Thymus (tissue), 11 donors: ENCODE data around the gene HYKK. TPM values are rescaled to one million over a fixed set of nuclear protein-coding genes. Genes with fewer than 3 reads are reported as not detected.
A peak's percentile ranks its signal among the peaks of the same experiment; 100 is the strongest.
"Not testable (repeated sequence)": the region's sequence is repeated elsewhere in the genome, so short reads cannot be mapped to it uniquely, and the experiment has no call there.

ENCODE experiments used
- DNase-seq, 9 donors: peaks; one replicate each; pipeline ENCODE4 v3.0.0-alpha.2; 2013; ENCODE audit warnings: low spot score in 9 of 9, low read depth in 6 of 9, missing footprints in 1 of 9
- H3K27ac ChIP-seq, 2 donors: one replicate each; pipeline ENCODE4 v1.5.1; 2013; ENCODE audit warnings: control low read depth in 1 of 2, low read depth in 1 of 2, low read length in 1 of 2, mild to moderate bottlenecking in 1 of 2, moderate library complexity in 1 of 2
- H3K27me3 ChIP-seq, 2 donors: one replicate each; pipeline ENCODE4 v1.5.1; 2013; ENCODE audit warnings: low read length in 1 of 2; ENCODE audit not compliant: control insufficient read depth in 2 of 2, insufficient read depth in 1 of 2
- H3K36me3 ChIP-seq, 2 donors: one replicate each; pipeline ENCODE4 v1.5.1; 2013; ENCODE audit warnings: low read length in 1 of 2, mild to moderate bottlenecking in 1 of 2, moderate library complexity in 1 of 2; ENCODE audit not compliant: control insufficient read depth in 2 of 2, insufficient read depth in 2 of 2
- H3K4me1 ChIP-seq, 2 donors: one replicate each; pipeline ENCODE4 v1.5.1; 2013; ENCODE audit warnings: low read length in 2 of 2; ENCODE audit not compliant: control insufficient read depth in 2 of 2, insufficient read depth in 2 of 2
- H3K4me3 ChIP-seq, 2 donors: one replicate each; pipeline ENCODE4 v1.5.1; 2013; ENCODE audit warnings: low read length in 2 of 2, control low read depth in 1 of 2, mild to moderate bottlenecking in 1 of 2
- H3K9me3 ChIP-seq, 2 donors: one replicate each; pipeline ENCODE4 v1.5.1; 2013; ENCODE audit warnings: low read length in 1 of 2, mild to moderate bottlenecking in 1 of 2; ENCODE audit not compliant: control insufficient read depth in 2 of 2, insufficient read depth in 1 of 2
- WGBS: extraction: QIAGEN DNeasy Blood & Tissue Kit; methylation state at CpG from one replicate; pipeline ENCODE4 v1.1.7; 2013; 5-methylcytosine and 5-hydroxymethylcytosine counted together
- polyA plus RNA-seq: library from polyadenylated mRNA; stranded (reverse); fragments of 200-250 nt; gene quantifications from one replicate; pipeline ENCODE4 v1.2.3, GENCODE V29; 2013
- total RNA-seq: library from RNA; stranded (reverse); fragments of 120-200 nt; gene quantifications from one replicate; pipeline ENCODE4 v1.2.4, GENCODE V29; 2013
- donor health status: healthy.

Gene HYKK
- total and polyA plus RNA-seq, 2 donors: 2.2 to 5.3 TPM

GRCh38 chr15:78550194-78550593 lies 42.8 kb downstream of the HYKK start:
- H3K9me3 ChIP-seq: no peaks in the 10 kb centered on the region
- no peak for DNase-seq
- no peaks in the 10 kb centered on the region for H3K27me3 ChIP-seq
- no peak overlapping the region for H3K4me3 ChIP-seq
- H3K36me3 ChIP-seq: peaks cover 38 to 57% of the 10 kb centered on the region in 2 donors
- 95% methylated on average over 6 of the region's 6 CpGs for WGBS
- no peaks in the 10 kb centered on the region for H3K4me1 ChIP-seq
- no peak overlapping the region for H3K27ac ChIP-seq

DNA sequence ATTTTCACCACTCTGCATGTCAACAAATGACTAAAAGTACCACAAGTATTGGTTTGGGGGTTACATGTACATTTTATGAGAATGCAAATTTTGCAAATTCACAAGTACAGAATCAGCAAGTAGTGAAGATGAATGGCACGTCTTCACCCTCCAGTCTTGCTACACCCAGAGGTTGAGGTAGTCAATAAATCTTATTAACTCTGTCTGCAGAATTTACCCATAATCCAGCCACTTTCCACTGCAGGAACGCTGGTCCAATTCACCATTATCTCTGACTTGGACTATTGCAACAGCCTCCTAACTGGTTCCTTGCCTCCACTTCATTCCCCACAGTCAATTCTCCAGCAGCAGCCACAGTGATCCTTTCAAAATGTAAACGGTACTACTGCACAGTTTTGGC lies 43.4 kb downstream of the HYKK start:
- Histone ChIP-seq H3K9me3 (no peaks in the 10 kb centered on the region), H3K36me3 (peaks cover 34 to 51% of the 10 kb centered on the region in 2 donors), H3K4me1 (no peaks in the 10 kb centered on the region), H3K4me3 (no peak overlapping the region), H3K27ac (no peak overlapping the region), H3K27me3 (no peaks in the 10 kb centered on the region)
- no peak for DNase-seq
- 97% methylated on average over 3 of the region's 3 CpGs for WGBS

- no peak overlapping the region for H3K4me3 ChIP-seq
- H3K4me1 ChIP-seq: no peaks in the 10 kb centered on the region
- H3K9me3 ChIP-seq: no peaks in the 10 kb centered on the region
- H3K36me3 ChIP-seq: peaks cover 28 to 42% of the 10 kb centered on the region in 2 donors
- no peak overlapping the region for H3K27ac ChIP-seq
- WGBS: 93% methylated on average over 5 of the region's 5 CpGs
- no peaks in the 10 kb centered on the region for H3K27me3 ChIP-seq
- no peak for DNase-seq
Observed at GRCh38 chr15:78551902-78552301, 44.5 kb downstream of the HYKK start.

GRCh38 chr15:78552597-78552996 lies 45.2 kb downstream of the HYKK start:
- no peaks in the 10 kb centered on the region for H3K9me3 ChIP-seq
- H3K36me3 ChIP-seq: peaks cover 26 to 35% of the 10 kb centered on the region in 2 donors
- no peak overlapping the region for H3K4me3 ChIP-seq
- no peak for DNase-seq
- no peaks in the 10 kb centered on the region for H3K4me1 ChIP-seq
- no peaks in the 10 kb centered on the region for H3K27me3 ChIP-seq
- 96% methylated on average over 5 of the region's 5 CpGs for WGBS
- H3K27ac ChIP-seq: no peak overlapping the region

- H3K4me1 ChIP-seq, H3K9me3 ChIP-seq, H3K27me3 ChIP-seq, H3K4me3 ChIP-seq, H3K36me3 ChIP-seq, H3K27ac ChIP-seq, DNase-seq: not testable (repeated sequence)
- WGBS: 95% methylated on average over 10 of the region's 10 CpGs
Observed at GRCh38 chr15:78560201-78560600, 52.8 kb downstream of the HYKK start.

- Histone ChIP-seq H3K9me3 (no peaks in the 10 kb centered on the region), H3K27me3 (peaks cover 2 to 18% of the 10 kb centered on the region in 2 donors), H3K27ac (no peak overlapping the region), H3K4me3 (no peak overlapping the region), H3K36me3 (no peaks in the 10 kb centered on the region), H3K4me1 (peaks cover 15 to 16% of the 10 kb centered on the region in 2 donors)
- no peak for DNase-seq
- WGBS: 98% methylated on average over 5 of the region's 5 CpGs
Observed at GRCh38 chr15:78561490-78561889, 54.1 kb downstream of the HYKK start.

DNA sequence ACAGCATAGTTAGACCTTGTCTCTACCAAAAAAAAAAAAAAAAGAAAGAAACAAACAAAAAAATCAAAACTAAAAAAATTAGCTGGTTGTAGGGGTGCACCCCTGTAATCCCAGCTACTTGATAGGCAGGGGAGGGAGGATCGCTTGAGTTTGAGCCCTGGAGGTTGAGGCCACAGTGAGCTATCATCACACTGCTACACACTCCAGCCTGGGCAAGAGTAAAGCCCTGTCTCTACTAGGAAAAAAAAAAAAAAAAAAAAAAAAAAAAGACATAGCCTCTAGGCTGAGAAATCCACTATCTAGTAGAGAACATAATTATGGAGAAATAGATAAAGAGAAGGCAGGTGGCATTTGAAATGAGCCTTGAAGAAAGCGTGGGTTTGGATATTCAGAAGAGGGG lies 55.7 kb downstream of the HYKK start:
- H3K27me3 ChIP-seq: peaks cover 2 to 21% of the 10 kb centered on the region in 2 donors
- H3K4me3 ChIP-seq: no peak overlapping the region
- no peak overlapping the region for H3K27ac ChIP-seq
- H3K9me3 ChIP-seq: no peaks in the 10 kb centered on the region
- H3K36me3 ChIP-seq: no peaks in the 10 kb centered on the region
- no peak for DNase-seq
- WGBS: 97% methylated on average over 2 of the region's 2 CpGs
- H3K4me1 ChIP-seq: peaks cover 15 to 16% of the 10 kb centered on the region in 2 donors

DNA sequence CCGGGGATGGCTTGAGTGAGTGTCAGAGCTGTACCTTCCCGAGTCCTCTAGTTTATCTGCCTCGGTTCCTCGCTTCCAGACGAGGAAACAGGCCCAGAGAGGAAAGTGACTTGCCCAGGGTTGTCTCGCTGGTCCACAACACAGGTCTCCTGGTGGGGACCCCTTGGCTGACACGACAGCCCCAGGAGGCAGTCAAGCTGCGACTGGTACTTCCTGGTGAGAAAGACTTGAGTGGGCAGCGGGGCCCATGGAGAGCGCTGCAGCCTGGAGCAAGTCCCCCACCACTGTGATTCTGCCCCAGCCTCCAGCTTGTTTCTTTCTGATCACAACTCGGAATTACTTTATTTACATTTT lies 57.3 kb downstream of the HYKK start:
- 25% methylated on average over 11 of the region's 11 CpGs for WGBS
- no peak overlapping the region for H3K27ac ChIP-seq
- peaks cover 15 to 16% of the 10 kb centered on the region in 2 donors for H3K4me1 ChIP-seq
- H3K4me3 ChIP-seq: peak overlapping the region; percentile 46 to 67
- no peak for DNase-seq
- peaks cover 2 to 21% of the 10 kb centered on the region in 2 donors for H3K27me3 ChIP-seq
- no peaks in the 10 kb centered on the region for H3K36me3 ChIP-seq
- no peaks in the 10 kb centered on the region for H3K9me3 ChIP-seq

DNA sequence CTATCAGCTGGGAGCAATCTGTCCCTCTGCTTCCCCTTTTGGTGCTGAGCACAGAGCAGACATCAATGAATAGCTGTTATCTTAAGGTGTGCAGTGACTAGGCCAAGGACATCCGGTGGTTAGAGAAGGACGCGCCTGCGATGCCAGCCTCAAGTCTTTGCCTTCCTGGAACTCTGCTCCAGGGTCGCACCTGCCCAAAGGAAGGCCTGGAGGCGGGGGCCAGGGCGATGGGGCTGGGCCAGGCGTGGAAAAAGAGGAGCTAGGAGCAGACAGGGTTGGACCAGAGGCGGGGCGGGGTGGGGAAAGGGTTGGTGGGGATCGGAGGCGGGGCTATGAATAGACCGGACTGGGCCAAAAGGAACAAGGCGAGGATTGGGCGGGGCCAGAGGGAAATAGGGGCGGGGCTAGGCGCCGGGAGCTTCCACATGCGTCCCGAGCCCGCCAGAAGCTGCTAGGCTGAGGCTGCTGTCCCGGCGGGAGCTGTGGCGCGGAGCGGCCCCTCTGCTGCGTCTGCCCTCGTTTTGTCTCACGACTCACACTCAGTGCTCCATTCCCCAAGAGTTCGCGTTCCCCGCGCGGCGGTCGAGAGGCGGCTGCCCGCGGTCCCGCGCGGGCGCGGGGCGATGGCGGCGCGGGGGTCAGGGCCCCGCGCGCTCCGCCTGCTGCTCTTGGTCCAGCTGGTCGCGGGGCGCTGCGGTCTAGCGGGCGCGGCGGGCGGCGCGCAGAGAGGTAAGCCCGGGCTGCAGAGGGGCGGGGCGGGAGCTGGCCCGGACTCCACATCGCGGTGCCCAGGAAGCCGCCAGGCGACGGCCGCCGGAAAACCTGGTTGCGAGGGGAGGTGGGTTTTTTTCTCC lies 57.9 kb downstream of the HYKK start, which contains the start of gene CHRNA5:
Gene CHRNA5 (plus strand): TSS at position 424 of the 854 bp plus-strand sequence. CDS start 200 bp downstream, at position 624.
- peaks cover 2 to 21% of the 10 kb centered on the region in 2 donors for H3K27me3 ChIP-seq
- peak within 1 kb of the TSS in 1 of 2 donors; percentile 5 for H3K27ac ChIP-seq
- no peaks in the 10 kb centered on the region for H3K9me3 ChIP-seq
- under 1% methylated on average over 75 of the region's 75 CpGs for WGBS
- peak within 1 kb of the TSS; percentile 46 to 67 for H3K4me3 ChIP-seq
- peak in 3 of 9 donors; percentile 31 to 54 (median 48) for DNase-seq
- no peaks in the 10 kb centered on the region for H3K36me3 ChIP-seq
- H3K4me1 ChIP-seq: peaks cover 15 to 16% of the 10 kb centered on the region in 2 donors
